GM12892 (cell line): Measurements from ENCODE around the gene PIP5K1A.

ENCODE experiments used
- POLR2A ChIP-seq: IDR thresholded peaks from 2 replicates; pipeline ENCODE4 v1.6.1; 2011; ENCODE audit warnings: low read depth, low read length, control low read depth
- POLR2AphosphoS5 ChIP-seq: IDR thresholded peaks from 2 replicates; pipeline ENCODE4 v1.6.1; 2011; ENCODE audit warnings: low read depth, low read length, control low read depth
- TAF1 ChIP-seq: IDR thresholded peaks from 2 replicates; pipeline ENCODE4 v1.6.1; 2011; ENCODE audit warnings: low read depth, mild to moderate bottlenecking, control low read depth, low read length, borderline replicate concordance

DNA sequence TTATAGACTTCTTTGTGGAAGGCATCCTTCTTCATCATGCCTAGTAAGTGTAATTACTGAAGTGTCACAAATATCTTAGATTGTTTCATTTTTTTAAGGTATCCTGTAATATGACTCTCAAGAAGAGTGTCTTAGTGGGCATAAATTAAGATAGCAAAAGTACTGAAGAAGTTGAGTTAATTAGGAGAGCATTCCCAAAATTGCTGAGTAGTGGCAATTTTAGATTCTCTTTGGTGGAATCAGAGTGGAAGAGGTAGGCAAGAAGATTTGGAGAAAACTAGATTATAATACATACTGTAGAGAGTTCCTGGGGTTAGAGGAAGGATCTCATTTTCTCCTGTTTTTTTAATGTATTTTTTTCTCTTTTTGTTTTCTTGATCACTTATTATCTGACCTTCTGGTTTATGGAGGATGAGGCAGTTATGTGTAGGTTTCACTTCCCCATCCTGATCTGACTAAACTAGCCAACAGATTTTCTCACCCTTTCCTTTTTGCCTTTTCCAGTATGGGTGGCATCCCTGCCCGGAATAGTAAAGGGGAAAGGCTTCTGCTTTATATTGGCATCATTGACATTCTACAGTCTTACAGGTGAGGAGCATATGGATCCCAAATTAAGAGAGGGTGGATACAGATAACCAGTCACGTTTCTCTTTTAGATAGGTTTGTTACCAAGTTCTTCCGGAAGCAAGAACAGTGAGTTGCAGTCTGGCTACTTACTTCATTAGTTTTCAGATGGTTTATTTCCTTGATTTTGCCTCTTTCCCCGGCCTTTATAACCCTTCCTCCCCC lies 39.5 kb downstream of the PIP5K1A start:
- TF ChIP-seq TAF1 (no peak), POLR2AphosphoS5 (no peak), POLR2A (no peak)
